Measurements from ENCODE around the gene SULT1B1.

SULT1B1 gene

GRCh38 chr4:69748173-69748572 lies 12.2 kb downstream of the SULT1B1 start:
- no peak for DNase-seq

- no peak for DNase-seq
These were observed 16.3 kb downstream of the SULT1B1 start for GRCh38 chr4:69744157-69744478.

GRCh38 chr4:69743476-69744156 lies 16.8 kb downstream of the SULT1B1 start:
- no peak for DNase-seq

GRCh38 chr4:69742596-69742995 lies 17.8 kb downstream of the SULT1B1 start:
- no peak for DNase-seq

GRCh38 chr4:69738872-69739271 lies 21.5 kb downstream of the SULT1B1 start:
- DNase-seq = no peak

- no peak for DNase-seq
These were observed 25.3 kb downstream of the SULT1B1 start for GRCh38 chr4:69735119-69735518.

GRCh38 chr4:69731847-69732246 lies 28.6 kb downstream of the SULT1B1 start:
- no peak for DNase-seq

- DNase-seq = no peak
These were observed 29.2 kb downstream of the SULT1B1 start for GRCh38 chr4:69731241-69731640.

- no peak for DNase-seq
These were observed 30.4 kb downstream of the SULT1B1 start for GRCh38 chr4:69730002-69730401.

- no peak for DNase-seq
These were observed 32.5 kb downstream of the SULT1B1 start for GRCh38 chr4:69727926-69728325.

- no peak for DNase-seq
These were observed 33.0 kb downstream of the SULT1B1 start for GRCh38 chr4:69727426-69727825.

GRCh38 chr4:69726971-69727370 lies 33.4 kb downstream of the SULT1B1 start:
- DNase-seq = no peak

- DNase-seq = no peak
These were observed 41.8 kb downstream of the SULT1B1 start for GRCh38 chr4:69718396-69719271.

GRCh38 chr4:69717778-69718177 lies 42.6 kb downstream of the SULT1B1 start:
- DNase-seq = no peak

GRCh38 chr4:69716654-69717053 lies 43.8 kb downstream of the SULT1B1 start:
- DNase-seq = no peak

- no peak for DNase-seq
These were observed 46.3 kb downstream of the SULT1B1 start for GRCh38 chr4:69714086-69714485.

- no peak for DNase-seq
These were observed 46.8 kb downstream of the SULT1B1 start for GRCh38 chr4:69713593-69713992.

GRCh38 chr4:69710580-69710979 lies 49.8 kb downstream of the SULT1B1 start:
- DNase-seq = no peak

GRCh38 chr4:69708211-69708610 lies 52.2 kb downstream of the SULT1B1 start:
- DNase-seq = no peak

GRCh38 chr4:69707807-69708206 lies 52.6 kb downstream of the SULT1B1 start:
- no peak for DNase-seq

- no peak for DNase-seq
These were observed 58.2 kb downstream of the SULT1B1 start for GRCh38 chr4:69702201-69702600.

- DNase-seq = no peak
These were observed 58.7 kb downstream of the SULT1B1 start for GRCh38 chr4:69701696-69702095.

GRCh38 chr4:69697536-69698242 lies 62.7 kb downstream of the SULT1B1 start:
- DNase-seq = no peak

- DNase-seq = no peak
These were observed 70.8 kb downstream of the SULT1B1 start for GRCh38 chr4:69689599-69689998.
